Subcutaneous abdominal adipose tissue (tissue), 5 donors: ENCODE measurements around the gene SLC9A3.

ENCODE experiments used
- H3K27ac ChIP-seq: one replicate; pipeline ENCODE4 v1.7.0; 2013; ENCODE audit warnings: low read depth, mild to moderate bottlenecking, inconsistent platforms, low read length, moderate library complexity
- H3K27me3 ChIP-seq, 5 donors: one replicate each; pipeline ENCODE4 v1.7.0; 2013; ENCODE audit warnings: low read length in 5 of 5, inconsistent platforms in 1 of 5; ENCODE audit not compliant: control insufficient read depth in 5 of 5, insufficient read depth in 4 of 5
- H3K36me3 ChIP-seq, 5 donors: one replicate each; pipeline ENCODE4 v1.7.0; 2013; ENCODE audit warnings: low read length in 5 of 5; ENCODE audit not compliant: control insufficient read depth in 5 of 5, insufficient read depth in 5 of 5
- H3K4me1 ChIP-seq, 5 donors: one replicate each; pipeline ENCODE4 v1.7.0; 2013; ENCODE audit warnings: low read length in 5 of 5, mild to moderate bottlenecking in 3 of 5, moderate library complexity in 1 of 5; ENCODE audit not compliant: control insufficient read depth in 5 of 5, insufficient read depth in 5 of 5
- H3K4me3 ChIP-seq, 5 donors: one replicate each; pipeline ENCODE4 v1.7.0; 2013; ENCODE audit warnings: low read length in 5 of 5, low read depth in 1 of 5
- H3K9ac ChIP-seq, 5 donors: one replicate each; pipeline ENCODE4 v1.7.0; 2013; ENCODE audit warnings: low read length in 5 of 5, mild to moderate bottlenecking in 4 of 5, moderate library complexity in 3 of 5
- H3K9me3 ChIP-seq, 5 donors: one replicate each; pipeline ENCODE4 v1.7.0; 2013; ENCODE audit warnings: low read length in 5 of 5; ENCODE audit not compliant: control insufficient read depth in 5 of 5
- donor health status: healthy.
- donor health status: healthy.
- donor health status: healthy.
- donor health status: healthy.
- donor health status: healthy.

The SLC9A3 gene

GRCh38 chr5:441996-442334, 82.3 kb downstream of the SLC9A3 start:
- H3K36me3 ChIP-seq = peaks cover 0 to 11% (median 9%) of the 10 kb centered on the region in 5 donors
- peaks cover 4 to 12% (median 9%) of the 10 kb centered on the region in 5 donors for H3K27me3 ChIP-seq
- peaks cover 4 to 26% (median 24%) of the 10 kb centered on the region in 5 donors for H3K4me1 ChIP-seq
- peak overlapping the region in 1 of 5 donors; percentile 92 for H3K9ac ChIP-seq
- no peaks in the 10 kb centered on the region for H3K9me3 ChIP-seq
- H3K4me3 ChIP-seq = peak overlapping the region in 4 of 5 donors; percentile 90 to 100 (median 98)
- H3K27ac ChIP-seq = no peak overlapping the region

GRCh38 chr5:440401-441201, 83.6 kb downstream of the SLC9A3 start:
- Histone ChIP-seq H3K4me1 (peaks cover 4 to 26% (median 24%) of the 10 kb centered on the region in 5 donors), H3K27ac (no peak overlapping the region), H3K9me3 (no peaks in the 10 kb centered on the region), H3K9ac (no peak overlapping the region), H3K36me3 (peaks cover 0 to under 1% (median under 1%) of the 10 kb centered on the region in 5 donors), H3K4me3 (no peak overlapping the region), H3K27me3 (peaks cover 4 to 21% (median 15%) of the 10 kb centered on the region in 5 donors)

GRCh38 chr5:439636-440035, 84.6 kb downstream of the SLC9A3 start:
- H3K9me3 ChIP-seq = no peaks in the 10 kb centered on the region
- no peaks in the 10 kb centered on the region for H3K36me3 ChIP-seq
- H3K27ac ChIP-seq = no peak overlapping the region
- H3K4me3 ChIP-seq = no peak overlapping the region
- no peak overlapping the region for H3K9ac ChIP-seq
- peaks cover 4 to 26% (median 24%) of the 10 kb centered on the region in 5 donors for H3K4me1 ChIP-seq
- peaks cover 4 to 27% (median 18%) of the 10 kb centered on the region in 5 donors for H3K27me3 ChIP-seq

GRCh38 chr5:439181-439580, 85.1 kb downstream of the SLC9A3 start:
- Histone ChIP-seq H3K27me3 (peaks cover 8 to 31% (median 18%) of the 10 kb centered on the region in 5 donors), H3K4me1 (peaks cover 4 to 24% (median 19%) of the 10 kb centered on the region in 5 donors), H3K36me3 (no peaks in the 10 kb centered on the region), H3K4me3 (no peak overlapping the region), H3K9me3 (no peaks in the 10 kb centered on the region), H3K27ac (no peak overlapping the region), H3K9ac (no peak overlapping the region)

GRCh38 chr5:438481-438981, 85.7 kb downstream of the SLC9A3 start:
- Histone ChIP-seq H3K4me3 (no peak overlapping the region), H3K36me3 (no peaks in the 10 kb centered on the region), H3K9ac (no peak overlapping the region), H3K27ac (no peak overlapping the region), H3K4me1 (peaks cover 4 to 18% (median 13%) of the 10 kb centered on the region in 5 donors), H3K9me3 (no peaks in the 10 kb centered on the region), H3K27me3 (peaks cover 10 to 38% (median 19%) of the 10 kb centered on the region in 5 donors)

- no peak overlapping the region for H3K4me3 ChIP-seq
- H3K36me3 ChIP-seq = no peaks in the 10 kb centered on the region
- H3K9me3 ChIP-seq = no peaks in the 10 kb centered on the region
- H3K27ac ChIP-seq = no peak overlapping the region
- H3K9ac ChIP-seq = no peak overlapping the region
- H3K4me1 ChIP-seq = peaks cover 4 to 8% (median 5%) of the 10 kb centered on the region in 5 donors
- peaks cover 11 to 44% (median 23%) of the 10 kb centered on the region in 5 donors for H3K27me3 ChIP-seq
These were observed 86.9 kb downstream of the SLC9A3 start for GRCh38 chr5:437281-437771.

- H3K9me3 ChIP-seq = no peaks in the 10 kb centered on the region
- no peak overlapping the region for H3K27ac ChIP-seq
- H3K9ac ChIP-seq = no peak overlapping the region
- H3K4me3 ChIP-seq = no peak overlapping the region
- H3K27me3 ChIP-seq = peaks cover 11 to 46% (median 25%) of the 10 kb centered on the region in 5 donors
- no peaks in the 10 kb centered on the region for H3K36me3 ChIP-seq
- H3K4me1 ChIP-seq = peaks cover 0 to 4% (median 2%) of the 10 kb centered on the region in 5 donors
These were observed 87.6 kb downstream of the SLC9A3 start for GRCh38 chr5:436641-436975.

GRCh38 chr5:435961-436640, 88.1 kb downstream of the SLC9A3 start:
- Histone ChIP-seq H3K9ac (no peak overlapping the region), H3K27ac (no peak overlapping the region), H3K9me3 (no peaks in the 10 kb centered on the region)

GRCh38 chr5:435156-435790, 89.0 kb downstream of the SLC9A3 start:
- peaks cover 14 to 58% (median 36%) of the 10 kb centered on the region in 5 donors for H3K27me3 ChIP-seq
- no peaks in the 10 kb centered on the region for H3K9me3 ChIP-seq
- no peaks in the 10 kb centered on the region for H3K36me3 ChIP-seq
- H3K4me1 ChIP-seq = peaks cover 0 to under 1% (median 0%) of the 10 kb centered on the region in 5 donors
- no peak overlapping the region for H3K9ac ChIP-seq
- H3K4me3 ChIP-seq = no peak overlapping the region
- H3K27ac ChIP-seq = no peak overlapping the region

More at GRCh38 chr5:435961-436640, 88.1 kb downstream of the SLC9A3 start:
- Histone ChIP-seq H3K4me3 (no peak overlapping the region), H3K36me3 (no peaks in the 10 kb centered on the region), H3K27me3 (peaks cover 11 to 51% (median 27%) of the 10 kb centered on the region in 5 donors), H3K4me1 (peaks cover 0 to 4% (median 2%) of the 10 kb centered on the region in 5 donors)
